Endothelial cell (in vitro differentiated cells): ENCODE results near the gene PRKD1. TPM values are rescaled to one million over a fixed set of nuclear protein-coding genes. Genes with fewer than 3 reads are reported as not detected.

Experiments
- DNase-seq: peaks from one replicate; pipeline ENCODE4 v3.0.0; 2021; ENCODE audit warnings: low spot score
- H3K27ac Mint-ChIP-seq: one replicate; pipeline ENCODE4 v1.8.0; 2021; ENCODE audit warnings: mixed read lengths, inconsistent platforms; ENCODE audit not compliant: unreplicated experiment
- H3K27me3 Mint-ChIP-seq: one replicate; pipeline ENCODE4 v1.8.0; 2021; ENCODE audit warnings: mild to moderate bottlenecking, moderate library complexity, mixed read lengths, inconsistent platforms; ENCODE audit not compliant: unreplicated experiment
- H3K36me3 Mint-ChIP-seq: one replicate; pipeline ENCODE4 v1.8.0; 2021; ENCODE audit warnings: mild to moderate bottlenecking, low read depth, mixed read lengths, inconsistent platforms; ENCODE audit not compliant: unreplicated experiment
- H3K4me1 Mint-ChIP-seq: one replicate; pipeline ENCODE4 v1.8.0; 2021; ENCODE audit warnings: mild to moderate bottlenecking, mixed read lengths, inconsistent platforms; ENCODE audit not compliant: unreplicated experiment
- H3K4me3 Mint-ChIP-seq: one replicate; pipeline ENCODE4 v1.8.0; 2021; ENCODE audit warnings: mild to moderate bottlenecking, mixed read lengths, inconsistent platforms; ENCODE audit not compliant: unreplicated experiment
- H3K9me3 Mint-ChIP-seq: one replicate; pipeline ENCODE4 v1.8.0; 2021; ENCODE audit warnings: mixed read lengths, inconsistent platforms; ENCODE audit not compliant: unreplicated experiment
- CTCF ChIP-seq: fragments of 200-600 bp; sonication (generic); IDR thresholded peaks from one replicate; pipeline ENCODE4 v1.5.0; 2021; ENCODE audit warnings: antibody characterized with exemption; ENCODE audit not compliant: unreplicated experiment
- total RNA-seq: library from RNA; stranded (reverse); fragmentation: NEBNext Ultra II Directional; extraction: Animal tissue kit (Norgen Biotek cat#: 25700); gene quantifications from one replicate; pipeline ENCODE4 v1.2.1, GENCODE V29; 2021; ENCODE audit not compliant: unreplicated experiment

The PRKD1 gene
- total RNA-seq, 1 donor from 2014 or later = 9.0 TPM

GRCh38 chr14:29905543-29905942 lies 22.1 kb downstream of the PRKD1 start:
- no peak for TF ChIP-seq CTCF
- Mint-ChIP-seq H3K4me1 (no peaks in the 10 kb centered on the region), H3K36me3 (no peaks in the 10 kb centered on the region), H3K27ac (no peak overlapping the region), H3K4me3 (no peak overlapping the region), H3K9me3 (no peaks in the 10 kb centered on the region), H3K27me3 (no peaks in the 10 kb centered on the region)
- no peak for DNase-seq

- H3K4me3 Mint-ChIP-seq = no peak overlapping the region
- H3K27me3 Mint-ChIP-seq = peaks cover under 1% of the 10 kb centered on the region
- no peaks in the 10 kb centered on the region for H3K9me3 Mint-ChIP-seq
- H3K36me3 Mint-ChIP-seq = no peaks in the 10 kb centered on the region
- DNase-seq = no peak
- H3K27ac Mint-ChIP-seq = no peak overlapping the region
- H3K4me1 Mint-ChIP-seq = no peaks in the 10 kb centered on the region
- TF ChIP-seq CTCF = no peak
Observed at GRCh38 chr14:29900609-29901350, 26.9 kb downstream of the PRKD1 start.

- Mint-ChIP-seq H3K36me3 (no peaks in the 10 kb centered on the region), H3K27me3 (peaks cover 5% of the 10 kb centered on the region), H3K27ac (no peak overlapping the region), H3K9me3 (no peaks in the 10 kb centered on the region), H3K4me3 (no peak overlapping the region), H3K4me1 (no peaks in the 10 kb centered on the region)
- TF ChIP-seq CTCF = no peak
- no peak for DNase-seq
Observed at GRCh38 chr14:29898470-29898869, 29.2 kb downstream of the PRKD1 start.

- no peak overlapping the region for H3K4me3 Mint-ChIP-seq
- no peaks in the 10 kb centered on the region for H3K4me1 Mint-ChIP-seq
- H3K36me3 Mint-ChIP-seq = no peaks in the 10 kb centered on the region
Observed at GRCh38 chr14:29897181-29897580, 30.5 kb downstream of the PRKD1 start.

More at GRCh38 chr14:29897181-29897580, 30.5 kb downstream of the PRKD1 start:
- TF ChIP-seq CTCF = no peak
- H3K27ac Mint-ChIP-seq = no peak overlapping the region
- peaks cover 5% of the 10 kb centered on the region for H3K27me3 Mint-ChIP-seq
- H3K9me3 Mint-ChIP-seq = no peaks in the 10 kb centered on the region
- no peak for DNase-seq
